GM19372 (cell line): ENCODE data around the gene UGT1A8.
"Not testable (repeated sequence)": the region's sequence is repeated elsewhere in the genome, so short reads cannot be mapped to it uniquely, and the experiment has no call there.

Source experiments
- ATAC-seq: cut with Tn5 transposase; IDR thresholded peaks from one replicate; pipeline ENCODE4 v1.9.1; 2021; ENCODE audit warnings: mild to moderate bottlenecking, low read depth, moderate library complexity; ENCODE audit not compliant: unreplicated experiment

The UGT1A8 gene

DNA sequence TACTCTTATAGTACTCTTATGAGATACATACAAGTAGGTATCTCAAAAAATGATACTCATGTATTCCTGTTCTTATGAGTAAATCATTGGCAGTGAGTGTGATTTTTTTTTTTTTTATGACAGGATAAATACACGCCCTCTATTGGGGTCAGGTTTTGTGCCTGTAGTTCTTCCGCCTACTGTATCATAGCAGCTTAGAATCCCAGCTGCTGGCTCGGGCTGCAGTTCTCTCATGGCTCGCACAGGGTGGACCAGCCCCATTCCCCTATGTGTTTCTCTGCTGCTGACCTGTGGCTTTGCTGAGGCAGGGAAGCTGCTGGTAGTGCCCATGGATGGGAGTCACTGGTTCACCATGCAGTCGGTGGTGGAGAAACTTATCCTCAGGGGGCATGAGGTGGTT lies at the start of gene UGT1A8:
UGT1A8 (plus strand) TSS at position 158 of the 400 bp plus-strand sequence; CDS start at position 233, 75 bp downstream.
- ATAC-seq, result not testable (repeated sequence)

GRCh38 chr2:233571001-233571400 lies 46.4 kb upstream of the UGT1A8 start:
- no peak for ATAC-seq

DNA sequence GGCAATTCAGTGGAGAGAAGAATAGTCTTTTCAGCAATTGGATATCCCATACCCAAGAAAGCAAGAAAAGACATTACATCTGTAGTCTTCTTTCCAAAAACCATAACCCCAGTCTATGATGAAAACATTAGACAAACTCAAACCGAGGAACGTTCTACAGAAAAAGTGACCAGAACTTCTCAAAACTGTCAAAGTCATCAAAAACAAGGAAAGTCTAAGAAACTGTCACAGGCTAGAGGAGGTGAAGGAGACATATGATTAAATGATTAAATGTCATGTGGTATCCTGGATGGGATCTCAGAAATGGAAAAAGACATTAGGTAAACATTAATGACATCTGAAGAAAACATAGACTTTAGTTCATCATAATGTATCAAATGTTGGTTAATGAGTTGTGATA lies 46.0 kb upstream of the UGT1A8 start:
- no peak for ATAC-seq

DNA sequence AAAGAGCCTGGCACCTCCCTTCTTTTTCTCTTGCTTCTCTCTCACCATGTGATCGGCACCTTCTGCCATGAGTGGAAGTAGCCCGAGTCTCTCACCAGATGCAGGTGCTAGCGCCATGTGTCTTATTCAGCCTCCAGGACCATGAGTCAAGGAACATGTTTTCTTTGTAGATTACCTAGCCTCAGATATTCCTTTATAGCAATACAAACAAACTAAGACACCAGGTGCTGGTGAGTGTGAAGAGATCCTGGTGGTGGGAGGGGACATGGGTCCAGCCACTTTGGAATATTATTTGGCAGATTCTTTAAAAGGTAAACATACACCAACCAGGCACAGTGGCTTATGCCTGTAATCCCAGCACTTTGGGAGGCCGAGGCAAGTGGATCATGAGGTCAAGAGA lies 45.0 kb upstream of the UGT1A8 start:
- no peak for ATAC-seq

GRCh38 chr2:233577341-233577740 lies 40.1 kb upstream of the UGT1A8 start:
- not testable (repeated sequence) for ATAC-seq

DNA sequence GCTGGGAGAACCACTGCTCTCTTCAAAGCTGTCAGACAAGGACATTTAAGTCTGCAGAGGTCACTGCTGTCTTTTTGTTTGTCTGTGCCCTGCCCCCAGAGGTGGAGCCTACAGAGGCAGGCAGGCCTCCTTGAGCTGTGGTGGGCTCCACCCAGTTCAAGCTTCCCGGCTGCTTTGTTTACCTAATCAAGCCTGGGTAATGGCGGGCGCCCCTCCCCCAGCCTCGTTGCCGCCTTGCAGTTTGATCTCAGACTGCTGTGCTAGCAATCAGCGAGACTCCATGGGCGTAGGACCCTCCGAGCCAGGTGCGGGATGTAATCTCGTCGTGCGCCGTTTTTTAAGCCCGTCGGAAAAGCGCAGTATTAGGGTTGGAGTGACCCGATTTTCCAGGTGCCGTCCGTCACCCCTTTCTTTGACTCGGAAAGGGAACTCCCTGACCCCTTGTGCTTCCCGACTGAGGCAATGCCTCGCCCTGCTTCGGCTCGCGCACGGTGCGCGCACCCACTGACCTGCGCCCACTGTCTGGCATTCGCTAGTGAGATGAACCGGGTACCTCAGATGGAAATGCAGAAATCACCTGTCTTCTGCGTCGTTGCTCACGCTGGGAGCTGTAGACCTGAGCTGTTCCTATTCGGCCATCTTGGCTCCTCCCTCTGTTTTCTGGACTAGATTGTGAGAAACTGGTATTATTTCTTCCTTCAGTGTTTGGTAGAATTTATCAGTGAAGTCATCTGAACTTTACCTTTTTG lies 34.0 kb upstream of the UGT1A8 start:
- ATAC-seq, result not testable (repeated sequence)

DNA sequence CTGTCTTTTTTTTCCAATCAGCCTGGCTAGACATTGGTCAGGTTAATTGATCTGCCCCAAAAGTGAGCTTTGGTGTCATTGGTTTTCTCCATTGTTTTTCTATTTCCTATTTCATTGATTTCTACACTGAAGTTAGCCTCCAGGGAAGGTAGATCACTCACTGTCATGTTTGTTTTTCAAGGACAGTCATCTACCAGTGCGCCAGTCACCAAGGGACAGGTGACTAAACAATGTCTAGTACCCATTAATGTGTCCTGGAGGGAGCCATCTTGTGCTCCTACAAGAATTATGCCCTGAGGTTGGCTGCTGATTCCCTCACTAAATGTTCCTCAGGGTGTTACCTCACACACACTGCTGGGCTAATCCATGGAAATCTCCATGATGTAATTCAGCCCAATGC lies 33.2 kb upstream of the UGT1A8 start:
- ATAC-seq, result no peak

- ATAC-seq, result no peak
Measured at GRCh38 chr2:233588400-233588799, 29.0 kb upstream of the UGT1A8 start.

DNA sequence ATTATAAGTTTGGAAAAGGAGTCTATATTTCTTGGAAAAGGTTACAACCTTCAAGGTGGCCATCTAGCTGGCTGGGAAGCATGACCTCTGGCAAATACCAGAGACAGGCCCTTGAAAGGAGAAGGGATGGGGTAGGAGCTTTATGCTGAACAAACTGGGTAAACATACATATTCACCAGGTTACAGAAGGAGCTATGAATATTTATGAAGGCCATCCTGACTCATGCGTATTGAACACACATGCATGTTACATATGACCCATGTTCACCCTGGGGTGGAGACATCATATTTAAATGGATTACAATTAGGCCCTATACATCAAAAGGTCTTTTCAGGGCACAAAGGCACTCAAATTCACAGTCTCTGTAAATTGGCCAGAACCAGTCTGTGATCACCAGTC lies 24.7 kb upstream of the UGT1A8 start:
- not testable (repeated sequence) for ATAC-seq

GRCh38 chr2:233593201-233593600 lies 24.2 kb upstream of the UGT1A8 start:
- ATAC-seq, result peak; percentile 71

GRCh38 chr2:233597522-233597921 lies 19.9 kb upstream of the UGT1A8 start:
- no peak for ATAC-seq

GRCh38 chr2:233598952-233599351 lies 18.5 kb upstream of the UGT1A8 start:
- ATAC-seq, result no peak

DNA sequence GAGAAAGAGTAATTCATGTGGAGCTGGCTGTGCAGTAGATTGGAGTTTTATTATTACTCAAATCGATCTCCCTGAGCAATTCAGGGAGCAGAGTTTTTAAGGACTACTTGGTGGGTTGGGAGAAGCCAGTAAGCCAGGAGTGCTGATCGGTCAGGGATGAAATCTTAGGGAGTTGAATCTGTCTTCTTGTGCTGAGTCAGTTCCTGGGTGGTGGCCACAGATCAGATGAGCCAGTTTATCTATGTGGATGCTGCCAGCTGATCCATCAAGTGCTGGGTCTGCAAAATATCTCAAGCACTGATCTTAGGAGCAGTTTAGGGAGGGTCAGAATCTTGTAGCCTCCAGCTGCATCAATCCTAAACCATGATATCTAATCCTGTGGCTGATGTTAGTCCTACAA lies 17.0 kb upstream of the UGT1A8 start:
- ATAC-seq, result no peak

DNA sequence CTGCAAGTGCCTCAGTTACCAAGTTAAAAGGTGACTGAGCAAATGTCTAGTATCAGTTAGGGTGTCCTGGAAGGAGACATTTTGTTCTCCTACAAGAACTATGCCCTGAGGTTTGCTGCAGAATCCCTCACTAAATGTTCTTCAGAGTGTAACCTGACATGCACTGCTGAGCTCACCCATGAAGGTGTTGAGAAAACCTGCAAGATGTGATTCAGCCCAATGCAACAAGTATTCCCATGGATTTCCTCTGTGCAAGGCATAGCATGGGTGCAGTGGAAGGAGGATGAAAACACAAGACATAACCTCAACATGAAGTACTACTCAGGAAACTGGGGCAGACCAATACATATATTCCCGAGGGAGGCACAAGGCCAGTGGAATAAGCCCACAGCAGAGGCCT lies 15.4 kb upstream of the UGT1A8 start:
- no peak for ATAC-seq

GRCh38 chr2:233603520-233603919 lies 13.9 kb upstream of the UGT1A8 start:
- ATAC-seq, result no peak

DNA sequence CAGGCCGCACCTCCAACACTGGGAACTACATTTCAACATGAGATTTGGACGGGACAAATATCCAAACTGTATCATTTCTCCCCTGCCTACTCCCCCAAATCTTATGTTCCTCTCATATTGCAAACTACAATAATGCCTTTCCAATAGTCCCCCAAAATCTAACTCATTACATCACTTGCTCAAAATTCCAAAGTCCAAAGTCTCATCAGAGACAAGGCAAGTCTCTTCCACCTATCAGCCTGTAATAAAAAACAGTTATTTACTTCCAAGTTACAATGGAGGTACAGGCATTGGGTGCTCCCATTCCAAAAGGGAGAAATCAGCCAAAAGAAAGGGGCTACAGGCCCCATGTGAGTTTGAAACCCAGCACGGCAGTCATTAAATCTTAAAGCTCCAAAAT lies 12.6 kb upstream of the UGT1A8 start:
- ATAC-seq, result no peak

GRCh38 chr2:233605680-233606079 lies 11.8 kb upstream of the UGT1A8 start:
- no peak for ATAC-seq

DNA sequence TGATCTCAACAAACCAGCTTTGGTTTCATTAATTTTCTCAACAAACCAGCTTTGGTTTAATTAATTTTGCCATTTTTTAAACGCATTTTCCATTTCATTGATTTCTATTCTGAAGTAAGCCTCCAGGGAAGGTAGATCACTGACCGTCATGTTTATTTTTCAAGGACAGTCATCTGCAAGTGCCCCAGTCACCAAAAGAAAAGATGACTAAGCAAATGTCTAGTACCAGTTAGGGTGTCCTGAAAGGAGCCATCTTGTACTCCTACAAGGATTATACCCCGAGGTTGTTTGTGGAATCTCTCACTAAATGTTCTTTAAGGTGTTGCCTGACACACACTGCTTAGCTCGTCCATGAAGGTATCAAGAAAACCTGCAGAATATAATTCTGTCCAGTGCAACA lies 6.1 kb upstream of the UGT1A8 start:
- no peak for ATAC-seq

DNA sequence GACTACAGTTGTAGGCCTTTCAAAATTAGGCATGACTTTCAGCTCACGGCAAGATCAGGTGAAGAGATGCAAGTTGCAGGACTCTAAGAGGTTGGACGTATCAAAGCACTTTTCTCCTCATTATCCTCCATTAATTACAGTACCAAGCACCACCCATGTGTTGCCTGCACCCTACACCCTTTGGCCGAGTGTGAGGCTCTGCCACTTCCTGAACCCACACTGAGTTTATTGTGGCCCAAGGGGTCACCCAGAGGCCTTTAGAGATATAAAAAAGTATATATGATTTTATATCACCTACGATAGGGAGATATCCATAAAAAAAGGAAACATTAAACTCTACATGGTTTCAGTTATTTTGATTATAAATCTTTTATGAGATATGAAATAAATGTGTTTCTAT lies 2.8 kb downstream of the UGT1A8 start:
- ATAC-seq, result no peak

DNA sequence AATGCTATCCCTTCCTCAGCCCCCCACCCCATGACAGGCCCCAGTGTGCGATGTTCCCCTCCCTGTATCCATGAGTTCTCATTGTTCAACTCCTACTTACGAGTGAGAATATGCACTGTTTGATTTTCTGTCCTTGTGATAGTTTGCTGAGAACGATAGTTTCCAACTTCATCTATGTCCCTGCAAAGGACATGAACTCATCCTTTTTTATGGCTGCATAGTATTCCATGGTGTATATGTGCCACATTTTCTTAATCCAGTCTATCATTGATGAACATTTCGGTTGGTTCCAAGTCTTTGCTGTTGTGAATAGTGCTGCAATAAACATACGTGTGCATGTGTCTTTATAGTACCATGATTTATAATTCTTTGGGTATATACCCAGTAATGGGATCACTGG lies 4.4 kb downstream of the UGT1A8 start:
- not testable (repeated sequence) for ATAC-seq

DNA sequence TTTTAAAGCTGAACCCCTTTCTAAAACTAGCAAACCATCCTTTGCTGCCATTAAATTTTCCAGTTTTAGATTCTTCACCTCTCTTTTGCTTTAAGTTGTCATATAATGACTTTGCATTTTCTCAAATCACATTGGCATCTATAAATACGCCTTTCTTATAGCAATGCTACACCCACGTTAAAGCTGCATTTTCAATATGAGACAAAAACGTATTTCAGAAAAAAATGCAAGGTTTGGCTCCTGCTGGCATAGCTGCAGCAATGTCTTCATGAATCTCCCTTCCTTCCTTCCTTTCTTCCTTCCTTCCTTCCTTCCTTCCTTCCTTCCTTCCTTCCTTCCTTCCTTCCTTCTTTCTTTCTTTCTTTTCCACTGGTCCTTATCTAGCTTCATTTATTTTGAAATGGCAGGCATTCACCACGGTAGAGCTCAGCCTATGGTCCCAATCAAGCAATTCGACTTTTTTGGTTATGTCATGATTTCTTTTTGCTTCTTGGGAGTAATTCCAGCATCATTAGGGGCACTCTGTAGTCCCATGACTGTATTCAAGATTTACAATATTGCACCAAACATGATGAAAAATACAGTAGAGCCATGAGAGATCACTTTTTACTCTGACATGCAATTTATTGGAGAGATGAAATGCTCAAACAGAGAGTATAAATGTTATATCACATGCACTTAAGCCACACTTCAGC lies 10.0 kb downstream of the UGT1A8 start:
- no peak for ATAC-seq

- ATAC-seq, result not testable (repeated sequence)
Measured at GRCh38 chr2:233636306-233636705, 18.9 kb downstream of the UGT1A8 start, which contains the start of gene UGT1A10. Gene UGT1A10 (plus strand): TSS chr2:233636448. CDS start chr2:233636523, 75 bp downstream.
